DND-41 (cell line): ENCODE results near the gene CCNL1.

Experiments used
- CTCF ChIP-seq: IDR thresholded peaks from 2 replicates; pipeline ENCODE4 v1.5.1; 2012; ENCODE audit warnings: borderline replicate concordance, low read length, moderate library complexity, mild to moderate bottlenecking; ENCODE audit not compliant: poor library complexity, severe bottlenecking; ENCODE audit errors: extremely low read depth
- EZH2 ChIP-seq: IDR thresholded peaks from 3 replicates; pipeline ENCODE4 v1.6.1; 2012; ENCODE audit warnings: borderline replicate concordance, low read depth, mild to moderate bottlenecking, moderate library complexity, low read length, inconsistent platforms; ENCODE audit not compliant: severe bottlenecking

GRCh38 chr3:157116017-157116416 is 43.9 kb downstream of the CCNL1 start:
- TF ChIP-seq CTCF (no peak), EZH2 (no peak)
